Loucy (cell line): ENCODE results near the gene TNFSF13.

Experiments used
- H2AFZ ChIP-seq: fragments of 200-600 bp; sonication (generic); 2 replicates; pipeline ENCODE4 v1.6.0; 2016; ENCODE audit warnings: antibody characterized with exemption, mild to moderate bottlenecking, low read length, moderate library complexity
- H3F3A ChIP-seq: fragments of 200-600 bp; 2 replicates; pipeline ENCODE4 v1.6.0; 2016; ENCODE audit warnings: antibody characterized with exemption, low read depth, mild to moderate bottlenecking
- H3K27me3 ChIP-seq: fragments of 200-600 bp; sonication (generic); 2 replicates; pipeline ENCODE4 v1.6.1; 2014; ENCODE audit warnings: low read length, mild to moderate bottlenecking; ENCODE audit not compliant: insufficient read depth, poor library complexity, severe bottlenecking
- H3K36me3 ChIP-seq: fragments of 200-600 bp; sonication (generic); 2 replicates; pipeline ENCODE4 v1.6.1; 2016; ENCODE audit warnings: low read length; ENCODE audit not compliant: insufficient read depth
- H3K4me1 ChIP-seq: fragments of 200-600 bp; sonication (generic); 2 replicates; pipeline ENCODE4 v1.5.1; 2014; ENCODE audit warnings: low read length, mild to moderate bottlenecking; ENCODE audit not compliant: insufficient read depth, poor library complexity, severe bottlenecking
- H3K4me2 ChIP-seq: fragments of 200-600 bp; sonication (generic); 2 replicates; pipeline ENCODE4 v1.6.0; 2014; ENCODE audit warnings: antibody characterized with exemption, low read length, low read depth, mild to moderate bottlenecking; ENCODE audit not compliant: poor library complexity, severe bottlenecking
- H3K4me3 ChIP-seq: fragments of 200-600 bp; sonication (generic); 2 replicates; pipeline ENCODE4 v1.5.1; 2014; ENCODE audit warnings: low read length, mild to moderate bottlenecking, mixed read lengths; ENCODE audit not compliant: poor library complexity, severe bottlenecking
- H3K79me2 ChIP-seq: fragments of 200-600 bp; sonication (generic); 2 replicates; pipeline ENCODE4 v1.6.1; 2014; ENCODE audit warnings: low read length; ENCODE audit not compliant: insufficient read depth
- H3K9ac ChIP-seq: fragments of 200-600 bp; sonication (generic); 2 replicates; pipeline ENCODE4 v1.6.0; 2014; ENCODE audit warnings: mild to moderate bottlenecking, low read depth, low read length, moderate library complexity; ENCODE audit not compliant: poor library complexity, severe bottlenecking
- H3K9me2 ChIP-seq: fragments of 200-600 bp; sonication (generic); replicated peaks from 2 replicates; pipeline ENCODE4 v1.6.1; 2016; ENCODE audit warnings: low read depth, low read length, mixed read lengths
- H3K9me3 ChIP-seq: fragments of 200-600 bp; sonication (generic); 2 replicates; pipeline ENCODE4 v1.6.1; 2014; ENCODE audit warnings: mild to moderate bottlenecking, antibody characterized with exemption, low read length, low read depth; ENCODE audit not compliant: insufficient read depth
- H4K20me1 ChIP-seq: fragments of 200-600 bp; sonication (generic); 2 replicates; pipeline ENCODE4 v1.6.0; 2014; ENCODE audit warnings: antibody characterized with exemption, low read length, mild to moderate bottlenecking; ENCODE audit not compliant: insufficient read depth, poor library complexity, severe bottlenecking
- CTCF ChIP-seq: fragments of 200-600 bp; sonication (generic); conservative IDR thresholded peaks from 2 replicates; pipeline ENCODE4 v1.5.1; 2014; ENCODE audit warnings: mild to moderate bottlenecking, antibody characterized with exemption, low read length
- EZH2phosphoT487 ChIP-seq: fragments of 200-600 bp; IDR thresholded peaks from 2 replicates; pipeline ENCODE4 v1.6.1; 2018; ENCODE audit warnings: antibody characterized with exemption, mild to moderate bottlenecking, moderate library complexity, borderline replicate concordance

Gene TNFSF13

GRCh38 chr17:7557775-7558543 is 591 bp upstream of the TNFSF13 start:
- H3K36me3 ChIP-seq = no peaks in the 10 kb centered on the region
- H3K4me2 ChIP-seq = no peak overlapping the region
- no peaks in the 10 kb centered on the region for H3K9me2 ChIP-seq
- H3K79me2 ChIP-seq = peaks cover 12% of the 10 kb centered on the region
- TF ChIP-seq CTCF (no peak), EZH2phosphoT487 (no peak)
- no peak overlapping the region for H3K4me3 ChIP-seq
- no peak overlapping the region for H2AFZ ChIP-seq
- H3K9me3 ChIP-seq = no peaks in the 10 kb centered on the region
- H4K20me1 ChIP-seq = peaks cover 7% of the 10 kb centered on the region
- H3K9ac ChIP-seq = no peak overlapping the region
- no peaks in the 10 kb centered on the region for H3K27me3 ChIP-seq
- H3F3A ChIP-seq = 0 out of 2 replicates have a peak, but pooled peaks cover 4% of the 10 kb centered on the region
- H3K4me1 ChIP-seq = peaks cover 5% of the 10 kb centered on the region

- TF ChIP-seq CTCF (no peak), EZH2phosphoT487 (no peak)
- Histone ChIP-seq H3K4me1 (peaks cover 12% of the 10 kb centered on the region), H3F3A (0 out of 2 replicates have a peak, but pooled peaks cover 4% of the 10 kb centered on the region), H2AFZ (no peak overlapping the region), H3K9me3 (no peaks in the 10 kb centered on the region), H3K4me2 (no peak overlapping the region), H3K27me3 (no peaks in the 10 kb centered on the region), H4K20me1 (peaks cover 10% of the 10 kb centered on the region), H3K9ac (peak overlapping the region; percentile 55), H3K4me3 (no peak overlapping the region), H3K9me2 (no peaks in the 10 kb centered on the region), H3K36me3 (peaks cover 2% of the 10 kb centered on the region; the same call in 1 of the 2 replicates), H3K79me2 (peaks cover 28% of the 10 kb centered on the region)
Observed at GRCh38 chr17:7559320-7560171, 996 bp downstream of the TNFSF13 start.

GRCh38 chr17:7560172-7561027 is 1.9 kb downstream of the TNFSF13 start:
- TF ChIP-seq EZH2phosphoT487 = no peak
- no peak for TF ChIP-seq CTCF
- H3K4me2 ChIP-seq = peak overlapping the region; percentile 97
- no peaks in the 10 kb centered on the region for H3K9me3 ChIP-seq
- H3K4me1 ChIP-seq = peaks cover 12% of the 10 kb centered on the region
- peaks cover 37% of the 10 kb centered on the region for H3K79me2 ChIP-seq
- peaks cover 10% of the 10 kb centered on the region; the same call in 1 of the 2 replicates for H3K36me3 ChIP-seq
- no peaks in the 10 kb centered on the region for H3K27me3 ChIP-seq
- H3F3A ChIP-seq = 0 out of 2 replicates have a peak, but pooled peaks cover 4% of the 10 kb centered on the region
- H3K9me2 ChIP-seq = no peaks in the 10 kb centered on the region
- H3K9ac ChIP-seq = peak overlapping the region; percentile 55
- H2AFZ ChIP-seq = no peak overlapping the region
- H3K4me3 ChIP-seq = peak overlapping the region; percentile 82
- H4K20me1 ChIP-seq = peaks cover 12% of the 10 kb centered on the region
